Mesenchymal stem cell (in vitro differentiated cells and primary cell): Measurements from ENCODE around the gene SDCBP2.

Experiments
- DNase-seq: peaks from one replicate; pipeline ENCODE4 v3.0.0-alpha.2; 2013
- H2AFZ ChIP-seq: one replicate; pipeline ENCODE4 v1.6.1; 2013; ENCODE audit warnings: low read depth, mild to moderate bottlenecking, control low read depth, inconsistent platforms, low read length, moderate library complexity
- H2AK5ac ChIP-seq: 2 replicates; pipeline ENCODE4 v1.6.1; 2013; ENCODE audit warnings: low read length, moderate library complexity, mild to moderate bottlenecking, inconsistent platforms; ENCODE audit not compliant: severe bottlenecking
- H2BK120ac ChIP-seq: one replicate; pipeline ENCODE4 v1.6.1; 2013; ENCODE audit warnings: low read depth, mild to moderate bottlenecking, inconsistent platforms, low read length, moderate library complexity
- H2BK12ac ChIP-seq, 2 experiments: one replicate each; pipeline ENCODE4 v1.6.1; 2013; ENCODE audit warnings: inconsistent platforms in 2 of 2, low read length in 2 of 2, mild to moderate bottlenecking in 2 of 2, moderate library complexity in 2 of 2, control low read depth in 1 of 2
- H2BK15ac ChIP-seq: one replicate; pipeline ENCODE4 v1.6.1; 2013; ENCODE audit warnings: mild to moderate bottlenecking, low read depth, inconsistent platforms; ENCODE audit not compliant: poor library complexity, severe bottlenecking
- H2BK5ac ChIP-seq: 2 replicates; pipeline ENCODE4 v1.6.1; 2013; ENCODE audit warnings: low read depth, mild to moderate bottlenecking, low read length, control low read depth, inconsistent platforms; ENCODE audit not compliant: poor library complexity, severe bottlenecking
- H3K14ac ChIP-seq, 2 experiments: one replicate each; pipeline ENCODE4 v1.6.1; 2013; ENCODE audit warnings: inconsistent platforms in 2 of 2, low read length in 2 of 2, control low read depth in 1 of 2, mild to moderate bottlenecking in 1 of 2, moderate library complexity in 1 of 2
- H3K18ac ChIP-seq, 2 experiments: one replicate each; pipeline ENCODE4 v1.6.1; 2013; ENCODE audit warnings: inconsistent platforms in 2 of 2, low read length in 2 of 2, control low read depth in 1 of 2, low read depth in 1 of 2, mild to moderate bottlenecking in 1 of 2
- H3K23ac ChIP-seq, 2 experiments: one replicate each; pipeline ENCODE4 v1.6.1; 2013; ENCODE audit warnings: inconsistent platforms in 2 of 2, low read length in 2 of 2, mild to moderate bottlenecking in 2 of 2, moderate library complexity in 2 of 2, control low read depth in 1 of 2
- H3K27ac ChIP-seq: 2 replicates; pipeline ENCODE4 v1.5.1; 2013; ENCODE audit warnings: mild to moderate bottlenecking, moderate library complexity, low read length, control low read depth, inconsistent platforms; ENCODE audit not compliant: poor library complexity, severe bottlenecking
- H3K27me3 ChIP-seq, 2 experiments: 2 replicates each; pipeline versions ENCODE4 v1.6.1 to v1.7.0; 2013; ENCODE audit warnings: low read length in 2 of 2, mild to moderate bottlenecking in 2 of 2, moderate library complexity in 2 of 2, control low read depth in 1 of 2, inconsistent platforms in 1 of 2; ENCODE audit not compliant: control insufficient read depth in 1 of 2, insufficient read depth in 1 of 2
- H3K36me3 ChIP-seq, 2 experiments: 2 replicates each; pipeline versions ENCODE4 v1.6.1 to v1.7.0; 2013; ENCODE audit warnings: low read length in 2 of 2, control low read depth in 1 of 2, inconsistent platforms in 1 of 2, low read depth in 1 of 2, mild to moderate bottlenecking in 1 of 2; ENCODE audit not compliant: insufficient read depth in 2 of 2, control insufficient read depth in 1 of 2
- H3K4ac ChIP-seq, 2 experiments: one replicate each; pipeline ENCODE4 v1.6.1; 2013; ENCODE audit warnings: inconsistent platforms in 2 of 2, low read length in 2 of 2, mild to moderate bottlenecking in 2 of 2, moderate library complexity in 2 of 2, control low read depth in 1 of 2, low read depth in 1 of 2
- H3K4me1 ChIP-seq: 2 replicates; pipeline ENCODE4 v1.6.1; 2013; ENCODE audit warnings: low read depth, low read length, control low read depth; ENCODE audit not compliant: control insufficient read depth, insufficient read depth
- H3K4me2 ChIP-seq: 2 replicates; pipeline ENCODE4 v1.6.1; 2013; ENCODE audit warnings: low read length, mild to moderate bottlenecking, inconsistent platforms; ENCODE audit not compliant: poor library complexity, severe bottlenecking
- H3K4me3 ChIP-seq, 2 experiments: 2 replicates each; pipeline versions ENCODE4 v1.5.1 to v1.7.0; 2013; ENCODE audit warnings: low read length in 2 of 2, mild to moderate bottlenecking in 2 of 2, control low read depth in 1 of 2, low read depth in 1 of 2; ENCODE audit not compliant: insufficient read depth in 1 of 2
- H3K79me1 ChIP-seq: replicated peaks from 2 replicates; pipeline ENCODE4 v1.6.1; 2013; ENCODE audit warnings: mild to moderate bottlenecking, control low read depth, low read length, inconsistent platforms; ENCODE audit not compliant: poor library complexity, severe bottlenecking
- H3K9ac ChIP-seq: 2 replicates; pipeline ENCODE4 v1.7.0; 2013; ENCODE audit warnings: mild to moderate bottlenecking, low read length, moderate library complexity
- H3K9me3 ChIP-seq: 2 replicates; pipeline ENCODE4 v1.7.0; 2013; ENCODE audit warnings: mild to moderate bottlenecking, low read length; ENCODE audit not compliant: control insufficient read depth
- H4K8ac ChIP-seq: one replicate; pipeline ENCODE4 v1.6.1; 2013; ENCODE audit warnings: inconsistent platforms, mild to moderate bottlenecking, low read length, moderate library complexity
- H4K91ac ChIP-seq: one replicate; pipeline ENCODE4 v1.6.1; 2013; ENCODE audit warnings: mild to moderate bottlenecking, low read length, inconsistent platforms
- WGBS: methylation state at CpG from one replicate; pipeline ENCODE4 v1.1.7; 2013; ENCODE audit warnings: mixed read lengths; 5-methylcytosine and 5-hydroxymethylcytosine counted together

Gene SDCBP2

DNA sequence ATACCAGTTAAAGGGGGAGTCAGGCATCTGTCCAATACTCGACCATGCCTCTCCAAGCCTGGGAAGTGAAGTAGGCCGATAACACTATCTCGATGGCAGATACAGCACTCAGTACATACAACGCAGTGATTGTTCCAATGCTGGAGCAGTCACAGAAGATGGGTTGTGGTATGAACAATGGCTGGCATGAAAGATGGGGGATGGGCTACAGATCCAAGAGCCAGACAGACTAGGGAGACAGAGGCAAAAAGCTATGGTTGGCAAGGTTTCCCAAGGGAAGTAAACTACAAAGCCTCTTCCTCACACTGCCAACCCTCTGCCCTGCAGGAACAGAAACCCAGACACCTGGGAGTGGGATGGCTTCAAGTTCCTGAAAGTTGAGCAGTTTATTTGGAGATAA lies 44.7 kb upstream of the SDCBP2 start:
- Histone ChIP-seq H2BK15ac (no peak overlapping the region), H3K4me2 (no peak overlapping the region), H2AFZ (no peak overlapping the region), H3K9me3 (no peaks in the 10 kb centered on the region), H4K91ac (no peak overlapping the region), H3K18ac (no peak overlapping the region), H2BK5ac (no peak overlapping the region), H2BK12ac (no peak overlapping the region), H3K27ac (no peak overlapping the region), H2AK5ac (no peak overlapping the region), H3K4me1 (peaks cover 25% of the 10 kb centered on the region), H3K4me3 (no peak overlapping the region), H3K14ac (no peak overlapping the region), H3K23ac (no peak overlapping the region), H4K8ac (no peak overlapping the region), H3K9ac (no peak overlapping the region), H3K27me3 (no peaks in the 10 kb centered on the region), H3K79me1 (peaks cover 24% of the 10 kb centered on the region), H2BK120ac (no peak overlapping the region), H3K4ac (no peak overlapping the region), H3K36me3 (peaks cover 12 to 46% of the 10 kb centered on the region in 2 experiments)
- 98% methylated on average over 4 of the region's 4 CpGs for WGBS
- DNase-seq = no peak

DNA sequence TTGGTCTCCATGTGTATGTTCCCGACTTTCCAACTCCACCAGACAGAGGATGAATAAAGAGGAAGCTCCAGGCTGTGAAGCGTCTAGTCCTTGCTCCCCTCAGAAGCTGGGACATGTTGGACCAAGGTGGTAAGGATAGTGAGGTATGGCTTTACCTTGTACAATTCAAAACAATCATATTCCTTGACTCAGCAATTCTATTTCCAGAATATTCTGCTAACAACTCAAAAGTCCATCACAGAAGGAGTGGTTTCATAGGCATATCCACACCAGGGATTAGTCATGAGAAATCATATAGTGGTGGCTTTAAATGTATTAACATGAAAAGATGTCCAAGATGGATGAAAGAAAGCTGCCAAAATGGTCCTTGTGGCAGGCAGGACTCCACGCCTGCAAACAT lies 44.1 kb upstream of the SDCBP2 start:
- H3K9me3 ChIP-seq = no peaks in the 10 kb centered on the region
- no peak overlapping the region for H2BK12ac ChIP-seq
- no peak overlapping the region for H3K4ac ChIP-seq
- no peak overlapping the region for H2BK120ac ChIP-seq
- H4K8ac ChIP-seq = no peak overlapping the region
- WGBS = no CpG with 5 or more reads among the region's 3 CpGs
- no peak overlapping the region for H3K9ac ChIP-seq
- no peak overlapping the region for H3K27ac ChIP-seq
- no peak overlapping the region for H3K23ac ChIP-seq
- peaks cover 26% of the 10 kb centered on the region for H3K4me1 ChIP-seq
- H3K14ac ChIP-seq = no peak overlapping the region
- no peak overlapping the region for H3K4me3 ChIP-seq
- H2BK15ac ChIP-seq = no peak overlapping the region
- H3K79me1 ChIP-seq = peaks cover 24% of the 10 kb centered on the region
- H3K18ac ChIP-seq = no peak overlapping the region
- DNase-seq = no peak
- H2AK5ac ChIP-seq = no peak overlapping the region
- no peaks in the 10 kb centered on the region for H3K27me3 ChIP-seq
- peaks cover 12 to 48% of the 10 kb centered on the region in 2 experiments for H3K36me3 ChIP-seq
- H3K4me2 ChIP-seq = no peak overlapping the region
- no peak overlapping the region for H2AFZ ChIP-seq
- H2BK5ac ChIP-seq = no peak overlapping the region
- H4K91ac ChIP-seq = no peak overlapping the region

DNA sequence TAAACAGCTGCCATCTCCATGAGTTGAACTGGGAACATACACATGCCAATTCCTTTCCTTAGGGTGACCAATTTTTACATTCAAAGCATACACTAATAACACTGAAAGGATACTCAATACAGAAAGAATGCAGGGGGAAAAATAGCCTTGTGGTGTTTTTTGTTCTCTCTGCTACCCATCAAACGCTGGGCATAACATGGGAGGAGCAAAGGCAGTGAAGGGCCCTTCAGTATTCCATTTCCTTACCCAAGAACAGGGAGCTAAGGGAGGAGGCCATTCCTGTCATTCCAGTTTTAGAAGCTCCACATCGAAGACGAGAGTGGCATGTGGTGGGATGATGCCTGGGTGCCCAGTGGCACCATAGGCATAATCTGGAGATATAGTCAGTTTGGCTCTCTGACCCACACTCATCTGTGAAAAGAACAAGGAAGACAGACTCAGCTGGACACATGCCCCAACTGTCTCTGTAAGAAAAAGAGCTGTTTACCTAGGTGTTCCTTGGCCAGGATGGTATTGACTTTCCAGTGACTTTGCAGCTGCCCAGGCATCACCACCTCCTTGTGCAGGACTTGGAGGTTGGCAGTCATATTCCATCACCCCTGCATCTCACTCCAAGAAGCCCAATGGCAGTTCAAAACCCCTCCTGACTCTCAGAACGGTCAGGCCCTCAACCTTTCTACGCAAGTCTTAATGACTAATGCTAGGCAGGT lies 43.0 kb upstream of the SDCBP2 start:
- Histone ChIP-seq H4K8ac (peak overlapping the region; percentile 38), H3K9me3 (no peaks in the 10 kb centered on the region), H2BK12ac (no peak overlapping the region), H2AK5ac (peak overlapping the region; percentile 3), H2BK15ac (no peak overlapping the region), H3K4me3 (no peak overlapping the region), H3K14ac (no peak overlapping the region), H3K27me3 (no peaks in the 10 kb centered on the region), H3K27ac (no peak overlapping the region), H3K9ac (no peak overlapping the region), H3K36me3 (peaks cover 17 to 57% of the 10 kb centered on the region in 2 experiments), H2BK120ac (no peak overlapping the region), H3K23ac (no peak overlapping the region), H3K4me1 (peaks cover 17% of the 10 kb centered on the region), H2BK5ac (no peak overlapping the region), H4K91ac (peak overlapping the region; percentile 54), H2AFZ (no peak overlapping the region), H3K18ac (peak overlapping the region in 1 of 2 experiments; percentile 64), H3K4me2 (no peak overlapping the region), H3K79me1 (peaks cover 30% of the 10 kb centered on the region), H3K4ac (peak overlapping the region in 1 of 2 experiments; percentile 32)
- DNase-seq = no peak
- 92% methylated on average over 3 of the region's 5 CpGs for WGBS

DNA sequence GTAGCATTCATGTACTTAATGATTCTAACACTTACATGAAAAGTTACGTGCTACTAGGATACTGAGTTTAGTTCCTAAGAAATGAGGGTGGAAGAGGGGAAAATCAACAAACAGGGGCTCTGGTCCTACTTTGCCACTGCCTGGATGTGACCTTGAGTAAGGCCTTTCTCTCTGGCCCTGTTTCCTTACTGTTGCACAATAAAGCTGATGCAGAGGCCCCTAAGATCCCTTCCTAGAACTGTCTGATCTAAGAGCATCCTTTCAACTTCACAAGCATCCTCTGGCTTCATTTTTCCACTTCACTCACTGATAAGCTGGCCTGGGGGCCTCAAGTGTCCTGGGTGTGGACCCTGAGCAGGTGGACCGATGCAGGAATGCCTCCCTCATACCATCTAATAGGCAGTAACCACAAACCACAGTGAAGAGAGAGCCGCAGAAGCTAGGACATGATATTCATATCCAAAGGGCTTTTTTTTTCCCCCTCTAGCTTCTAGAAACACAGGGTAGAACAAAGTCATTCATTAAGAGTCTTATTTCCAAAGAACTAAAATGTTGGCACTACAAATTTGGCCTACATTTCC lies 42.4 kb upstream of the SDCBP2 start:
- H2BK5ac ChIP-seq = no peak overlapping the region
- H4K8ac ChIP-seq = no peak overlapping the region
- no peak for DNase-seq
- H3K9ac ChIP-seq = peak overlapping the region; percentile 8
- H3K14ac ChIP-seq = no peak overlapping the region
- no peak overlapping the region for H2AK5ac ChIP-seq
- 78% methylated on average over 3 of the region's 3 CpGs for WGBS
- H3K4ac ChIP-seq = no peak overlapping the region
- no peak overlapping the region for H2BK120ac ChIP-seq
- peaks cover 17 to 61% of the 10 kb centered on the region in 2 experiments for H3K36me3 ChIP-seq
- H2BK12ac ChIP-seq = peak overlapping the region in 1 of 2 experiments; percentile 12
- no peak overlapping the region for H3K27ac ChIP-seq
- no peaks in the 10 kb centered on the region for H3K9me3 ChIP-seq
- H4K91ac ChIP-seq = no peak overlapping the region
- peak overlapping the region in 1 of 2 experiments; percentile 25 for H3K4me3 ChIP-seq
- H3K27me3 ChIP-seq = no peaks in the 10 kb centered on the region
- H3K4me2 ChIP-seq = no peak overlapping the region
- H3K23ac ChIP-seq = no peak overlapping the region
- peaks cover 17% of the 10 kb centered on the region for H3K4me1 ChIP-seq
- peaks cover 29% of the 10 kb centered on the region for H3K79me1 ChIP-seq
- peak overlapping the region in 1 of 2 experiments; percentile 37 for H3K18ac ChIP-seq
- no peak overlapping the region for H2BK15ac ChIP-seq
- no peak overlapping the region for H2AFZ ChIP-seq
